Measurements from ENCODE around the gene STXBP5.

The STXBP5 gene

DNA sequence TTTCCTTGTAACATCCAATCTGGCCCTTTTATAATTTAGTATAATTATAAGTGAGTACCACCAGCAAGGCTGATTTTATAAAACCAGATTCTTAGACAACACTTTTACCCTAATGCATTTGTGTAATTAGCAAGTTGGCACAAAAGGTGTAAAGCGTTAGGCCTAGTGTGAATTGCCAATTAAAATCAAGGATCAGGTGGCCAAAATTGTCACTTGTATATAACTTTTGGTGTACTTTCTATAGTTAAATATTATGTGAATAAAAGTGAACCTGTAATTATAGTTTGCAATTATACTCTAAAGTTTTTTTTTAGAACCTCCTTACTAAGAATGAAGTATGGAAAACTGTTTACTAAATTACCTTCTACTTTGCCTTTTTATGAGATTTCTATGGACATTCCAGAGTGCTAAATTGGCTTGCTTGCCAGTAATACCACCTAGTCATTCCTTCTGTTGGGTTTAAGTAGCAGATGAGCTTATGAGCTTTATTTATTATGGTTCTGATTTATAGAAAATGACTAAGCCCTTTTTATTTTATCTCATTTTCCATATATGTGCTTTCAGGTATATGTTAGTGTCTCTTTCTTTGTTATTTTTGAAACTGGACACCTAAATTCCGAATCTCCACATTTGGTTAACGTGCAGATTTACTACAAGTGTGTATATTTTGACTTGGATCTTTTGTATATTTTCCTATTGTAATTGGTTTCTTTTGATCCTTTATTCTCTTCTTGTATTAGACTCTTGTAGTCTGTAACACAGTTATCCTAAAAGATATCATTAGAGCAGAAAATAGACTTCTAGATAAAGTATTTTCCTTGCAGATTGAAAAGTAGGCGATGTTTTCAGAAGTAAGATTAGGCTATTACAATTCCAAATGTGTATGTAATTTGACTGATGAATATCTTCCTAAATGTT, 3.9 kb downstream of the STXBP5 start (continued):
- TF ChIP-seq, protein P1, sequence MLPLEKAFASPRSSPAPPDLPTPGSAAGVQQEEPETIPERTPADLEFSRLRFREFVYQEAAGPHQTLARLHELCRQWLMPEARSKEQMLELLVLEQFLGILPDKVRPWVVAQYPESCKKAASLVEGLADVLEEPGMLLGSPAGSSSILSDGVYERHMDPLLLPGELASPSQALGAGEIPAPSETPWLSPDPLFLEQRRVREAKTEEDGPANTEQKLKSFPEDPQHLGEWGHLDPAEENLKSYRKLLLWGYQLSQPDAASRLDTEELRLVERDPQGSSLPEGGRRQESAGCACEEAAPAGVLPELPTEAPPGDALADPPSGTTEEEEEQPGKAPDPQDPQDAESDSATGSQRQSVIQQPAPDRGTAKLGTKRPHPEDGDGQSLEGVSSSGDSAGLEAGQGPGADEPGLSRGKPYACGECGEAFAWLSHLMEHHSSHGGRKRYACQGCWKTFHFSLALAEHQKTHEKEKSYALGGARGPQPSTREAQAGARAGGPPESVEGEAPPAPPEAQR (tag by site-specific recombination; IDR thresholded peaks at IDR 0.05) = no peak
- TF ChIP-seq ZNF776 (tag by site-specific recombination; IDR thresholded peaks at IDR 0.05; ENCODE audit: borderline replicate concordance) (no peak), ZNF184 (tag by site-specific recombination; IDR thresholded peaks at IDR 0.05) (no peak), ZNF585B (tag by site-specific recombination; IDR thresholded peaks at IDR 0.05) (no peak), ZNF175 (tag by site-specific recombination; IDR thresholded peaks at IDR 0.05) (no peak), ZBTB7A (tag by site-specific recombination; IDR thresholded peaks at IDR 0.05; ENCODE audit: low read depth) (no peak), ZNF76 (tag by site-specific recombination; IDR thresholded peaks at IDR 0.05; ENCODE audit: borderline replicate concordance, low read depth) (no peak), ZNF843 (tag by site-specific recombination; IDR thresholded peaks at IDR 0.05) (peak; percentile 58; the same call in 1 of the 2 replicates), SETDB1 (IDR thresholded peaks at IDR 0.05; ENCODE audit: insufficient read length, low read length) (no peak), ZNF701 (tag by site-specific recombination; IDR thresholded peaks at IDR 0.05) (no peak), ZNF514 (tag by site-specific recombination; IDR thresholded peaks at IDR 0.05) (no peak), BCL11B (tag by site-specific recombination; IDR thresholded peaks at IDR 0.05; ENCODE audit: low read depth) (no peak), SCRT1 (tag by site-specific recombination; IDR thresholded peaks at IDR 0.05; ENCODE audit: borderline replicate concordance) (no peak), ZNF292 (tag by site-specific recombination; IDR thresholded peaks at IDR 0.05; ENCODE audit: borderline replicate concordance, low read depth) (no peak), ZNF23 (tag by site-specific recombination; IDR thresholded peaks at IDR 0.05; ENCODE audit: borderline replicate concordance) (no peak), ZFP41 (tag by site-specific recombination; IDR thresholded peaks at IDR 0.05; ENCODE audit: borderline replicate concordance) (no peak), HOXC10 (CRISPR knock-in tag; IDR thresholded peaks at IDR 0.05) (no peak), ZNF560 (tag by site-specific recombination; IDR thresholded peaks at IDR 0.05; ENCODE audit: borderline replicate concordance) (no peak), ZNF747 (tag by site-specific recombination; IDR thresholded peaks at IDR 0.05) (no peak), ZNF354C (tag by site-specific recombination; IDR thresholded peaks at IDR 0.05; ENCODE audit: borderline replicate concordance, low read depth) (no peak), ZNF391 (tag by site-specific recombination; IDR thresholded peaks at IDR 0.05; ENCODE audit: borderline replicate concordance, low read depth) (no peak), FEZF1 (tag by site-specific recombination; IDR thresholded peaks at IDR 0.05) (peak; percentile 47), KLF8 (tag by site-specific recombination; IDR thresholded peaks at IDR 0.05) (no peak), GLIS2 (tag by site-specific recombination; IDR thresholded peaks at IDR 0.05) (no peak)
- TF ChIP-seq, protein P2, sequence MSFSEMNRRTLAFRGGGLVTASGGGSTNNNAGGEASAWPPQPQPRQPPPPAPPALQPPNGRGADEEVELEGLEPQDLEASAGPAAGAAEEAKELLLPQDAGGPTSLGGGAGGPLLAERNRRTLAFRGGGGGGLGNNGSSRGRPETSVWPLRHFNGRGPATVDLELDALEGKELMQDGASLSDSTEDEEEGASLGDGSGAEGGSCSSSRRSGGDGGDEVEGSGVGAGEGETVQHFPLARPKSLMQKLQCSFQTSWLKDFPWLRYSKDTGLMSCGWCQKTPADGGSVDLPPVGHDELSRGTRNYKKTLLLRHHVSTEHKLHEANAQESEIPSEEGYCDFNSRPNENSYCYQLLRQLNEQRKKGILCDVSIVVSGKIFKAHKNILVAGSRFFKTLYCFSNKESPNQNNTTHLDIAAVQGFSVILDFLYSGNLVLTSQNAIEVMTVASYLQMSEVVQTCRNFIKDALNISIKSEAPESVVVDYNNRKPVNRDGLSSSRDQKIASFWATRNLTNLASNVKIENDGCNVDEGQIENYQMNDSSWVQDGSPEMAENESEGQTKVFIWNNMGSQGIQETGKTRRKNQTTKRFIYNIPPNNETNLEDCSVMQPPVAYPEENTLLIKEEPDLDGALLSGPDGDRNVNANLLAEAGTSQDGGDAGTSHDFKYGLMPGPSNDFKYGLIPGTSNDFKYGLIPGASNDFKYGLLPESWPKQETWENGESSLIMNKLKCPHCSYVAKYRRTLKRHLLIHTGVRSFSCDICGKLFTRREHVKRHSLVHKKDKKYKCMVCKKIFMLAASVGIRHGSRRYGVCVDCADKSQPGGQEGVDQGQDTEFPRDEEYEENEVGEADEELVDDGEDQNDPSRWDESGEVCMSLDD (tag by site-specific recombination; IDR thresholded peaks at IDR 0.05) = no peak
- TF ChIP-seq, protein P3, sequence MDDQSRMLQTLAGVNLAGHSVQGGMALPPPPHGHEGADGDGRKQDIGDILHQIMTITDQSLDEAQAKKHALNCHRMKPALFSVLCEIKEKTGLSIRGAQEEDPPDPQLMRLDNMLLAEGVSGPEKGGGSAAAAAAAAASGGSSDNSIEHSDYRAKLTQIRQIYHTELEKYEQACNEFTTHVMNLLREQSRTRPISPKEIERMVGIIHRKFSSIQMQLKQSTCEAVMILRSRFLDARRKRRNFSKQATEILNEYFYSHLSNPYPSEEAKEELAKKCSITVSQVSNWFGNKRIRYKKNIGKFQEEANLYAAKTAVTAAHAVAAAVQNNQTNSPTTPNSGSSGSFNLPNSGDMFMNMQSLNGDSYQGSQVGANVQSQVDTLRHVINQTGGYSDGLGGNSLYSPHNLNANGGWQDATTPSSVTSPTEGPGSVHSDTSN (CRISPR knock-in tag; IDR thresholded peaks at IDR 0.05) = no peak
- TF ChIP-seq, protein P4, sequence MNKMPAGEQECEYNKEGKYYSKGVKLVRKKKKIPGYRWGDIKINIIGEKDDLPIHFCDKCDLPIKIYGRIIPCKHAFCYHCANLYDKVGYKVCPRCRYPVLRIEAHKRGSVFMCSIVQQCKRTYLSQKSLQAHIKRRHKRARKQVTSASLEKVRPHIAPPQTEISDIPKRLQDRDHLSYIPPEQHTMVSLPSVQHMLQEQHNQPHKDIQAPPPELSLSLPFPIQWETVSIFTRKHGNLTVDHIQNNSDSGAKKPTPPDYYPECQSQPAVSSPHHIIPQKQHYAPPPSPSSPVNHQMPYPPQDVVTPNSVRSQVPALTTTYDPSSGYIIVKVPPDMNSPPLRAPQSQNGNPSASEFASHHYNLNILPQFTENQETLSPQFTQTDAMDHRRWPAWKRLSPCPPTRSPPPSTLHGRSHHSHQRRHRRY (tag by site-specific recombination; IDR thresholded peaks at IDR 0.05) = no peak
- TF ChIP-seq, protein P5, sequence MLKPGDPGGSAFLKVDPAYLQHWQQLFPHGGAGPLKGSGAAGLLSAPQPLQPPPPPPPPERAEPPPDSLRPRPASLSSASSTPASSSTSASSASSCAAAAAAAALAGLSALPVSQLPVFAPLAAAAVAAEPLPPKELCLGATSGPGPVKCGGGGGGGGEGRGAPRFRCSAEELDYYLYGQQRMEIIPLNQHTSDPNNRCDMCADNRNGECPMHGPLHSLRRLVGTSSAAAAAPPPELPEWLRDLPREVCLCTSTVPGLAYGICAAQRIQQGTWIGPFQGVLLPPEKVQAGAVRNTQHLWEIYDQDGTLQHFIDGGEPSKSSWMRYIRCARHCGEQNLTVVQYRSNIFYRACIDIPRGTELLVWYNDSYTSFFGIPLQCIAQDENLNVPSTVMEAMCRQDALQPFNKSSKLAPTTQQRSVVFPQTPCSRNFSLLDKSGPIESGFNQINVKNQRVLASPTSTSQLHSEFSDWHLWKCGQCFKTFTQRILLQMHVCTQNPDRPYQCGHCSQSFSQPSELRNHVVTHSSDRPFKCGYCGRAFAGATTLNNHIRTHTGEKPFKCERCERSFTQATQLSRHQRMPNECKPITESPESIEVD (tag by site-specific recombination; IDR thresholded peaks at IDR 0.05) = peak; percentile 82
- TF ChIP-seq, protein P6, sequence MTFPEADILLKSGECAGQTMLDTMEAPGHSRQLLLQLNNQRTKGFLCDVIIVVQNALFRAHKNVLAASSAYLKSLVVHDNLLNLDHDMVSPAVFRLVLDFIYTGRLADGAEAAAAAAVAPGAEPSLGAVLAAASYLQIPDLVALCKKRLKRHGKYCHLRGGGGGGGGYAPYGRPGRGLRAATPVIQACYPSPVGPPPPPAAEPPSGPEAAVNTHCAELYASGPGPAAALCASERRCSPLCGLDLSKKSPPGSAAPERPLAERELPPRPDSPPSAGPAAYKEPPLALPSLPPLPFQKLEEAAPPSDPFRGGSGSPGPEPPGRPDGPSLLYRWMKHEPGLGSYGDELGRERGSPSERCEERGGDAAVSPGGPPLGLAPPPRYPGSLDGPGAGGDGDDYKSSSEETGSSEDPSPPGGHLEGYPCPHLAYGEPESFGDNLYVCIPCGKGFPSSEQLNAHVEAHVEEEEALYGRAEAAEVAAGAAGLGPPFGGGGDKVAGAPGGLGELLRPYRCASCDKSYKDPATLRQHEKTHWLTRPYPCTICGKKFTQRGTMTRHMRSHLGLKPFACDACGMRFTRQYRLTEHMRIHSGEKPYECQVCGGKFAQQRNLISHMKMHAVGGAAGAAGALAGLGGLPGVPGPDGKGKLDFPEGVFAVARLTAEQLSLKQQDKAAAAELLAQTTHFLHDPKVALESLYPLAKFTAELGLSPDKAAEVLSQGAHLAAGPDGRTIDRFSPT (tag by site-specific recombination; IDR thresholded peaks at IDR 0.05) = no peak

Data from HEK293 (cell line).